HepG2 (cell line): ENCODE measurements around the gene LRRC3. TPM values are rescaled to one million over a fixed set of nuclear protein-coding genes. Genes with fewer than 3 reads are reported as not detected.

Experiments used
- AGO2 ChIP-seq: fragments of 200-400 bp; formaldehyde crosslinking; optimal IDR thresholded peaks from 2 replicates; pipeline ENCODE3; 2017; ENCODE audit warnings: mild to moderate bottlenecking, low read depth, low read length, moderate library complexity
- CBX1 ChIP-seq: IDR thresholded peaks from one replicate; pipeline ENCODE4 v1.6.1; 2016; ENCODE audit warnings: antibody characterized with exemption, low read depth
- FOXJ3 ChIP-seq: sonication (generic); formaldehyde crosslinking; IDR thresholded peaks from 2 replicates; pipeline ENCODE4 v1.4.0; 2020; ENCODE audit warnings: missing genetic modification reagents, mild to moderate bottlenecking, borderline replicate concordance
- HNRNPUL1 ChIP-seq: fragments of 200-400 bp; formaldehyde crosslinking; IDR thresholded peaks from 2 replicates; pipeline ENCODE4 v1.6.1; 2017; ENCODE audit warnings: low read depth, mild to moderate bottlenecking, low read length, moderate library complexity
- NAIF1 ChIP-seq: sonication (generic); formaldehyde crosslinking; IDR thresholded peaks from 2 replicates; pipeline ENCODE4 v1.5.0; 2020; ENCODE audit warnings: mild to moderate bottlenecking, missing genetic modification reagents, borderline replicate concordance
- NCOA5 ChIP-seq: sonication (generic); formaldehyde crosslinking; IDR thresholded peaks from 2 replicates; pipeline ENCODE4 v1.4.0; 2020; ENCODE audit warnings: missing genetic modification reagents
- PLRG1 ChIP-seq: fragments of 450-650 bp; conservative IDR thresholded peaks from 2 replicates; pipeline ENCODE4 v1.6.1; 2016
- RARG ChIP-seq: sonication (generic); formaldehyde crosslinking; IDR thresholded peaks from 2 replicates; pipeline ENCODE4 v1.4.0; 2020; ENCODE audit warnings: low read depth, mild to moderate bottlenecking, missing genetic modification reagents
- RBFOX2 ChIP-seq: fragments of 200-400 bp; formaldehyde crosslinking; IDR thresholded peaks from 2 replicates; pipeline ENCODE4 v1.6.1; 2017; ENCODE audit warnings: low read depth, mild to moderate bottlenecking, low read length
- RFX1 ChIP-seq: fragments of 450-650 bp; IDR thresholded peaks from 2 replicates; pipeline ENCODE4 v1.6.1; 2017
- RXRB ChIP-seq: IDR thresholded peaks from 2 replicates; pipeline ENCODE4 v1.6.1; 2016; ENCODE audit warnings: borderline replicate concordance, missing genetic modification reagents, missing compliant biosample characterization
- SIX1 ChIP-seq: sonication (generic); formaldehyde crosslinking; IDR thresholded peaks from 2 replicates; pipeline ENCODE4 v1.4.0; 2020; ENCODE audit warnings: missing genetic modification reagents, borderline replicate concordance
- SOX13 ChIP-seq, 3 experiments: fragments of 450-650 bp in 1 of 3; sonication (generic) in 1 of 3; formaldehyde crosslinking in 1 of 3; IDR thresholded peaks in 2 of 3; conservative IDR thresholded peaks in 1 of 3; 2 replicates each; pipeline versions ENCODE4 v1.5.0 to v1.6.1; 2016 to 2020; ENCODE audit warnings: antibody characterized with exemption in 1 of 3, mild to moderate bottlenecking in 1 of 3, missing compliant biosample characterization in 1 of 3, missing genetic modification reagents in 1 of 3, moderate library complexity in 1 of 3
- SSRP1 ChIP-seq: IDR thresholded peaks from 2 replicates; pipeline ENCODE4 v1.6.1; 2016; ENCODE audit warnings: control low read depth
- ZKSCAN8 ChIP-seq: IDR thresholded peaks from 2 replicates; pipeline ENCODE4 v1.6.1; 2016; ENCODE audit warnings: borderline replicate concordance, missing genetic modification reagents, missing compliant biosample characterization
- ZNF232 ChIP-seq: sonication (generic); formaldehyde crosslinking; IDR thresholded peaks from 2 replicates; pipeline ENCODE4 v1.4.0; 2020; ENCODE audit warnings: missing genetic modification reagents, borderline replicate concordance
- ZNF569 ChIP-seq: sonication (generic); formaldehyde crosslinking; IDR thresholded peaks from 2 replicates; pipeline ENCODE4 v1.5.0; 2020; ENCODE audit warnings: mild to moderate bottlenecking, missing genetic modification reagents, moderate library complexity, borderline replicate concordance
- ZNF629 ChIP-seq: sonication (generic); formaldehyde crosslinking; conservative IDR thresholded peaks from 2 replicates; pipeline ENCODE4 v1.5.0; 2020; ENCODE audit warnings: missing genetic modification reagents
- ZNF841 ChIP-seq: sonication (generic); formaldehyde crosslinking; IDR thresholded peaks from 2 replicates; pipeline ENCODE4 v1.8.1; 2023; ENCODE audit warnings: missing genetic modification reagents, borderline replicate concordance
- polyA plus RNA-seq, 8 experiments: library from polyadenylated mRNA; depleted of rRNA in 3 of 8; stranded (reverse) in 7 of 8; unstranded in 1 of 8; fragments of >200 nt; fragmentation: Illumina TruSeq in 4 of 8; extraction: Trizol in 4 of 8; gene quantifications; 2 replicates each; pipeline versions ENCODE4 v1.2.1 to v1.2.3, GENCODE V29; 2011 to 2016; ENCODE audit warnings: low read depth in 4 of 8, missing spikeins in 1 of 8, mixed read lengths in 1 of 8; ENCODE audit not compliant: insufficient read depth in 1 of 8
- total RNA-seq, 5 experiments: library from RNA; depleted of rRNA; stranded (reverse); fragments of >200 nt; fragmentation: Illumina TruSeq; extraction: Trizol; gene quantifications; 2 replicates each; pipeline ENCODE4 v1.2.3, GENCODE V29; 2016; ENCODE audit warnings: low read depth in 1 of 5
- TF ChIP-seq, protein P1 (sequence below): sonication (generic); formaldehyde crosslinking; IDR thresholded peaks from 2 replicates; pipeline ENCODE4 v1.4.0; 2020; ENCODE audit warnings: missing genetic modification reagents, mild to moderate bottlenecking, borderline replicate concordance
- TF ChIP-seq, protein P2 (sequence below): sonication (generic); formaldehyde crosslinking; IDR thresholded peaks from 2 replicates; pipeline ENCODE4 v1.5.0; 2020; ENCODE audit warnings: mild to moderate bottlenecking, missing genetic modification reagents
- TF ChIP-seq, protein P3 (sequence below): sonication (generic); formaldehyde crosslinking; IDR thresholded peaks from 2 replicates; pipeline ENCODE4 v1.4.0; 2020; ENCODE audit warnings: missing genetic modification reagents
- TF ChIP-seq, protein P4 (sequence below): sonication (generic); formaldehyde crosslinking; IDR thresholded peaks from 2 replicates; pipeline ENCODE4 v1.5.1; 2020; ENCODE audit warnings: missing genetic modification reagents, mild to moderate bottlenecking, borderline replicate concordance

Gene LRRC3
- total and polyA plus RNA-seq, 2 of the 13 experiments (the other 11 are each of a cell fraction or from before 2014, with no cell fraction given), result 4.8 to 16.5 TPM

DNA sequence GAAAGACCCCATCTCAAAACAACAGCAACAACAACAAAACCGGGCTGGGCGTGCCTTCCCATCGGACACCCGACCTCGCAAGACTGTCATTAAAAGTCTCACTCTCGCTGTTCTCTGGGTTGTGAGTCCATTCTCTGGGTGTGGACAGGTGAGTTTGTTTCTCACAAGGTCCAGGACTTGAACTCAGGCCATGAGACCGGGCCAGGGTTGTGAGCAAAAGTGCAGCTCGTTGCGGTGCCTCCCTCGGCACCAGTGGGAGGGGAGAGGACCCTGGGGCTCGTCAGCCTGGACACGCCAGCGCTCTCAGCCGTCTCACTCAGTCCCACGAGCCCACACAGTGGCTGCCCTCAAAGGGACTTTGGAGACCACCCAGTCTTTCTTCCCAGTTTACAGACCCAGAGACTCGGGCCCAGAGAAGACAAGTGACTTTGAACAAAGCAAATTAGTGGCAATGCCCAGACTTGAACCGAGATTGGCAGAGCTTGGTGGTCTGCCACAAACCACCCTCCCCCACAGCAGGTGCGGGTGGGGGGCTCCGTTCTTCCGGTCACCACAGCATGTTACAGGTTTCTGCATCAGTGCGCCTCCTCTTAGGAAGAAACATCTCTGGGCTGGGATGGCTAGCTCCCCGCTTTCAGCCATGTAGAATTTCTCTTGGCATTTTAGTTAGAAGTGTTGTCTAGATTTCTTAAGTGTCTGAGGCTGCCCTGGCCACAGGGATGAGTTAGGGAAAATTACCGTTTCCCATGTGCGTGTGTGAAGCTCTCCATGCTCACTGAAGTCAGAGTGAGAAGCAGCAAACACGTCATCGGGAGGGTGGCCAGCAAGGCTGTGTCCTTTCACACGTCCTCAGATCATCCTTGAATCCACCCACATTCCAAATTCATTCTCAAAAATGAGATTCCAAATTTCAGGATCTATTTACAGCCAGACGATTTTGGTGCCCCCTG, 28.3 kb downstream of the LRRC3 start (continued):
- TF ChIP-seq SOX13 (IDR thresholded peaks at IDR 0.05) (no peak), SOX13 (CRISPR knock-in tag; conservative IDR thresholded peaks at IDR 0.05 in 1 of 2, IDR thresholded peaks at IDR 0.05 in 1 of 2) (no peak), SIX1 (peak; percentile 21; the same call in 1 of the 2 replicates), ZNF232 (CRISPR knock-in tag) (0 out of 2 replicates have a peak, but pooled peaks have one; percentile 66), RARG (CRISPR knock-in tag) (no peak), ZKSCAN8 (CRISPR knock-in tag) (no peak), NCOA5 (CRISPR knock-in tag) (no peak), FOXJ3 (no peak), RBFOX2 (peak; percentile 91), NAIF1 (0 out of 2 replicates have a peak, but pooled peaks have one; percentile 20), CBX1 (no peak), PLRG1 (no peak), RFX1 (no peak), ZNF629 (peak; percentile 48; the same call in 1 of the 2 replicates), ZNF841 (CRISPR knock-in tag) (no peak), RXRB (CRISPR knock-in tag) (peak; percentile 36; the same call in 1 of the 2 replicates), AGO2 (peak; percentile 97), ZNF569 (CRISPR knock-in tag) (no peak), SSRP1 (CRISPR knock-in tag) (no peak), HNRNPUL1 (no peak)
- TF ChIP-seq, protein P1, sequence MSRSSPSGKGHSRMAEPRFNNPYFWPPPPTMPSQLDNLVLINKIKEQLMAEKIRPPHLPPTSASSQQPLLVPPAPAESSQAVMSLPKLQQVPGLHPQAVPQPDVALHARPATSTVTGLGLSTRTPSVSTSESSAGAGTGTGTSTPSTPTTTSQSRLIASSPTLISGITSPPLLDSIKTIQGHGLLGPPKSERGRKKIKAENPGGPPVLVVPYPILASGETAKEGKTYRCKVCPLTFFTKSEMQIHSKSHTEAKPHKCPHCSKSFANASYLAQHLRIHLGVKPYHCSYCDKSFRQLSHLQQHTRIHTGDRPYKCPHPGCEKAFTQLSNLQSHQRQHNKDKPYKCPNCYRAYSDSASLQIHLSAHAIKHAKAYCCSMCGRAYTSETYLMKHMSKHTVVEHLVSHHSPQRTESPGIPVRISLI (CRISPR knock-in tag), result no peak
- TF ChIP-seq, protein P2, sequence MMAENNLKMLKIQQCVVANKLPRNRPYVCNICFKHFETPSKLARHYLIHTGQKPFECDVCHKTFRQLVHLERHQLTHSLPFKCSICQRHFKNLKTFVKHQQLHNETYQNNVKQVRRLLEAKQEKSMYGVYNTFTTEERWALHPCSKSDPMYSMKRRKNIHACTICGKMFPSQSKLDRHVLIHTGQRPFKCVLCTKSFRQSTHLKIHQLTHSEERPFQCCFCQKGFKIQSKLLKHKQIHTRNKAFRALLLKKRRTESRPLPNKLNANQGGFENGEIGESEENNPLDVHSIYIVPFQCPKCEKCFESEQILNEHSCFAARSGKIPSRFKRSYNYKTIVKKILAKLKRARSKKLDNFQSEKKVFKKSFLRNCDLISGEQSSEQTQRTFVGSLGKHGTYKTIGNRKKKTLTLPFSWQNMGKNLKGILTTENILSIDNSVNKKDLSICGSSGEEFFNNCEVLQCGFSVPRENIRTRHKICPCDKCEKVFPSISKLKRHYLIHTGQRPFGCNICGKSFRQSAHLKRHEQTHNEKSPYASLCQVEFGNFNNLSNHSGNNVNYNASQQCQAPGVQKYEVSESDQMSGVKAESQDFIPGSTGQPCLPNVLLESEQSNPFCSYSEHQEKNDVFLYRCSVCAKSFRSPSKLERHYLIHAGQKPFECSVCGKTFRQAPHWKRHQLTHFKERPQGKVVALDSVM (CRISPR knock-in tag), result peak; percentile 10; the same call in 1 of the 2 replicates
- TF ChIP-seq, protein P3, sequence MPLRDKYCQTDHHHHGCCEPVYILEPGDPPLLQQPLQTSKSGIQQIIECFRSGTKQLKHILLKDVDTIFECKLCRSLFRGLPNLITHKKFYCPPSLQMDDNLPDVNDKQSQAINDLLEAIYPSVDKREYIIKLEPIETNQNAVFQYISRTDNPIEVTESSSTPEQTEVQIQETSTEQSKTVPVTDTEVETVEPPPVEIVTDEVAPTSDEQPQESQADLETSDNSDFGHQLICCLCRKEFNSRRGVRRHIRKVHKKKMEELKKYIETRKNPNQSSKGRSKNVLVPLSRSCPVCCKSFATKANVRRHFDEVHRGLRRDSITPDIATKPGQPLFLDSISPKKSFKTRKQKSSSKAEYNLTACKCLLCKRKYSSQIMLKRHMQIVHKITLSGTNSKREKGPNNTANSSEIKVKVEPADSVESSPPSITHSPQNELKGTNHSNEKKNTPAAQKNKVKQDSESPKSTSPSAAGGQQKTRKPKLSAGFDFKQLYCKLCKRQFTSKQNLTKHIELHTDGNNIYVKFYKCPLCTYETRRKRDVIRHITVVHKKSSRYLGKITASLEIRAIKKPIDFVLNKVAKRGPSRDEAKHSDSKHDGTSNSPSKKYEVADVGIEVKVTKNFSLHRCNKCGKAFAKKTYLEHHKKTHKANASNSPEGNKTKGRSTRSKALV (CRISPR knock-in tag), result peak; percentile 48
- TF ChIP-seq, protein P4, sequence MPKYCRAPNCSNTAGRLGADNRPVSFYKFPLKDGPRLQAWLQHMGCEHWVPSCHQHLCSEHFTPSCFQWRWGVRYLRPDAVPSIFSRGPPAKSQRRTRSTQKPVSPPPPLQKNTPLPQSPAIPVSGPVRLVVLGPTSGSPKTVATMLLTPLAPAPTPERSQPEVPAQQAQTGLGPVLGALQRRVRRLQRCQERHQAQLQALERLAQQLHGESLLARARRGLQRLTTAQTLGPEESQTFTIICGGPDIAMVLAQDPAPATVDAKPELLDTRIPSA (CRISPR knock-in tag), result no peak; the same call in 1 of the 2 replicates
